Measurements from ENCODE around the gene APC. TPM values are rescaled to one million over a fixed set of nuclear protein-coding genes. Genes with fewer than 3 reads are reported as not detected.

The APC gene
- total RNA-seq, 6 experiments from 2014 or later, result 51.9 to 69.2 (median 53.9) TPM

DNA sequence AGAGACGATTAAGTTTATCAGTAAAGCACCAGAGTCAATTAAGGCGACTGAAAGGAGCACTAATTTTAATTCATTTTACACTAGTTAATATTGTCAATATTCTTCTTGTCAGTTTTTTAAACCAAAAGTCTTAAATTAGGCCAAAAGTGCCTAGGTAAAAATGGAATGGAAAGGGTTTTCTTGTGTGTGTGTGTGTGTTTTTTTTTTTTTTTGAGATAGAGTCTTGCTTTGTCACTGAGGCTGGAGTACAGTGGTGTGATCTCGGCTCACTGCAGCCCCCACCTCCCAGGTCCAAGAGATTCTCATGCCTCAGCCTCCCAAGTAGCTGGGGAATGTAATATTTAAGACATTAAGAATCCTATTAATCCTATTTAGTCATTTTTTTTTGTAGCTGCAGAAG lies 3.1 kb upstream of the APC start:
- no peaks in the 10 kb centered on the region for H3K9me3 Mint-ChIP-seq
- no peaks in the 10 kb centered on the region; the same call in 1 of the 2 replicates for H3K27me3 Mint-ChIP-seq (ENCODE audit: insufficient read depth)
- no peak for DNase-seq
- peak overlapping the region; percentile 42 for H3K27ac Mint-ChIP-seq
- TF ChIP-seq, protein P1, sequence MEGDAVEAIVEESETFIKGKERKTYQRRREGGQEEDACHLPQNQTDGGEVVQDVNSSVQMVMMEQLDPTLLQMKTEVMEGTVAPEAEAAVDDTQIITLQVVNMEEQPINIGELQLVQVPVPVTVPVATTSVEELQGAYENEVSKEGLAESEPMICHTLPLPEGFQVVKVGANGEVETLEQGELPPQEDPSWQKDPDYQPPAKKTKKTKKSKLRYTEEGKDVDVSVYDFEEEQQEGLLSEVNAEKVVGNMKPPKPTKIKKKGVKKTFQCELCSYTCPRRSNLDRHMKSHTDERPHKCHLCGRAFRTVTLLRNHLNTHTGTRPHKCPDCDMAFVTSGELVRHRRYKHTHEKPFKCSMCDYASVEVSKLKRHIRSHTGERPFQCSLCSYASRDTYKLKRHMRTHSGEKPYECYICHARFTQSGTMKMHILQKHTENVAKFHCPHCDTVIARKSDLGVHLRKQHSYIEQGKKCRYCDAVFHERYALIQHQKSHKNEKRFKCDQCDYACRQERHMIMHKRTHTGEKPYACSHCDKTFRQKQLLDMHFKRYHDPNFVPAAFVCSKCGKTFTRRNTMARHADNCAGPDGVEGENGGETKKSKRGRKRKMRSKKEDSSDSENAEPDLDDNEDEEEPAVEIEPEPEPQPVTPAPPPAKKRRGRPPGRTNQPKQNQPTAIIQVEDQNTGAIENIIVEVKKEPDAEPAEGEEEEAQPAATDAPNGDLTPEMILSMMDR (IDR thresholded peaks at IDR 0.05), result no peak
- H3K36me3 Mint-ChIP-seq (ENCODE audit: low read depth), result no peaks in the 10 kb centered on the region
- no peak overlapping the region; the same call in 1 of the 2 replicates for H3K4me3 Mint-ChIP-seq
- peaks cover 64% of the 10 kb centered on the region for H3K4me1 Mint-ChIP-seq (ENCODE audit: low read depth)

DNA sequence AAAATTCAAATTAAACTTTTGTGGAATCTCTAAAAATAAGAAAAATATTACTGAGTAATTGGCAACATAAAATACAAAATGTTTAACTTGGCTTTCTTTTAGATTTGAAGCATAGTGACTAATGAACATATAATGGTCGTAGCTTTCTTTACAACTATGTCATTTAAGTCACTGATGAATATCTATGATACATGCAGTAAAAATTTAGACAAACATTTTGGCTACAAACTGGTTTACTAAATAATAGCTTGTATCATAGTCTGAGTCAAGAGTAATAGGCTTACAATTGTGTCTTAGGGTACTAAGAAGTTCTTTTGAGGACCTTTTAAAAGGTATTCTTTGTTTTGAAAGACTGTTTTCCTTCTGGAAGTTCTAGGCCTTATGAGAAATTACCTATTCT lies 2.0 kb upstream of the APC start:
- peak overlapping the region; percentile 81 for H3K27ac Mint-ChIP-seq
- peak; percentile 84 for DNase-seq

DNA sequence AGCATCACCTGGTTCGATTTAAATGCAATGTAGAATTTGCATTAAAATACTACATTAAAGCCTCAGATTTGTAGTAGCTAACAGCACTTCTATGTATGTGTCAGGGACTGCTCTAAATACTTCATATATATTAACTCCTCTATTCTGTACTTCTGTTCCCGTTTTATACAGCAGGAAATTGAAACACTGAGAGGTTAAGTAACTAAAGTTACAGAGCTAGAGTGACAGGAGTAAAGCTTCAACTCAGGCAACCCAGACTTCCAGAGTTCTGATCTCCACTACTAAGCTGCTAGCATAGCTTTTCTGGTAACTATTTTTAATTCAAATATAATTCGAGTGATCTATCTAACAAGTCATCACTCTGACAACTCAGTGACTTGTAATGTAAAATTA lies 619 bp upstream of the APC start:
- peaks cover 83% of the 10 kb centered on the region for H3K4me1 Mint-ChIP-seq (ENCODE audit: low read depth)
- peak overlapping the region; percentile 98 for H3K27ac Mint-ChIP-seq
- DNase-seq, result no peak
- H3K9me3 Mint-ChIP-seq, result no peaks in the 10 kb centered on the region
- H3K4me3 Mint-ChIP-seq, result peak overlapping the region; percentile 92
- TF ChIP-seq, protein P1 (IDR thresholded peaks at IDR 0.05), result no peak
- H3K36me3 Mint-ChIP-seq (ENCODE audit: low read depth), result peaks cover 3% of the 10 kb centered on the region
- no peaks in the 10 kb centered on the region; the same call in 1 of the 2 replicates for H3K27me3 Mint-ChIP-seq (ENCODE audit: insufficient read depth)

More for the DNA sequence above, 2.0 kb upstream of the APC start:
- peaks cover 71% of the 10 kb centered on the region for H3K4me1 Mint-ChIP-seq (ENCODE audit: low read depth)
- no peaks in the 10 kb centered on the region; the same call in 1 of the 2 replicates for H3K27me3 Mint-ChIP-seq (ENCODE audit: insufficient read depth)
- no peaks in the 10 kb centered on the region for H3K9me3 Mint-ChIP-seq
- no peaks in the 10 kb centered on the region for H3K36me3 Mint-ChIP-seq (ENCODE audit: low read depth)
- TF ChIP-seq, protein P1 (IDR thresholded peaks at IDR 0.05), result no peak
- H3K4me3 Mint-ChIP-seq, result peak overlapping the region; percentile 28; the same call in 1 of the 2 replicates

DNA sequence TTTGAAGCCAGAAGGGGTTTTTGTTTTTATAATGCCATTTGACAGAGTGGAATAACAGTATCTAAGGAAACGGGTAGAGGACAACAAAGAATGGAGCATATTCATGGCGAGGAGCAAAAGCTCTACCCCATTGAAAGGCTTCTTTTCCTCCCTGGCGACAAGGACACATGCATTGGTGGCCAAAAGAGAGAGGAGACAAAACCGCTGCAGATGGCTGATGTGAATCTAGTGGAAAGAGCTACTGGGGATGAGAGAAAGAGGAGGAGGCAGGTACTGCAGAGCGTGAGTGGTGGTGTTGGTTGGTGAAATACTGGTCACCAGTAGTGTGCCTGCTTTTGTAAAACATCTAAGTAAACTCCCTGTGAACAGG lies 491 bp downstream of the APC start:
- H3K36me3 Mint-ChIP-seq (ENCODE audit: low read depth), result peaks cover 13% of the 10 kb centered on the region
- peak overlapping the region; percentile 92 for H3K4me3 Mint-ChIP-seq
- peaks cover 83% of the 10 kb centered on the region for H3K4me1 Mint-ChIP-seq (ENCODE audit: low read depth)
- no peaks in the 10 kb centered on the region for H3K9me3 Mint-ChIP-seq
- H3K27ac Mint-ChIP-seq, result peak overlapping the region; percentile 98
- TF ChIP-seq, protein P1 (IDR thresholded peaks at IDR 0.05), result no peak
- peak; percentile 19 for DNase-seq
- no peaks in the 10 kb centered on the region; the same call in 1 of the 2 replicates for H3K27me3 Mint-ChIP-seq (ENCODE audit: insufficient read depth)

DNA sequence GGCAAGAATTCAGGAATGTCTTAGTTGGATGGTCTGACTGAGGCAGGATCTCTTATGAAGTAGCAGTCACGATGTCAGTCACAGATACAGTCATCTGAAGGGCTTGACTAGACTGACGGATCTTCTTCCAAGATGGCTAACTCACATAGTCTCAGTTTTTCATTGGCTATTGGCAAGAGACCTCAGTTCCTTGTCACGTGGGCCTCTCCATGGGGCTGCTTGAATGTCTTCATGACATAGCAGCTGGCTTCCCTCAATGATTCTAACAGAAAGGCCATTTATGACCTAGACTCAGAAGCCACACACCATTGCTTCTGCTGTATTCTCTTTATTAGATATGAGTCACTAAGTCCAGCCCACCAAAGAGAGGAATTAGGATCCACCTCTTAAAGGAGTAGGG lies 4.7 kb downstream of the APC start:
- H3K4me3 Mint-ChIP-seq, result no peak overlapping the region
- DNase-seq, result no peak
- H3K27ac Mint-ChIP-seq, result no peak overlapping the region
- H3K9me3 Mint-ChIP-seq, result no peaks in the 10 kb centered on the region
- H3K27me3 Mint-ChIP-seq (ENCODE audit: insufficient read depth), result no peaks in the 10 kb centered on the region; the same call in 1 of the 2 replicates
- TF ChIP-seq, protein P1 (IDR thresholded peaks at IDR 0.05), result no peak
- peaks cover 26% of the 10 kb centered on the region for H3K36me3 Mint-ChIP-seq (ENCODE audit: low read depth)
- H3K4me1 Mint-ChIP-seq (ENCODE audit: low read depth), result peaks cover 53% of the 10 kb centered on the region

DNA sequence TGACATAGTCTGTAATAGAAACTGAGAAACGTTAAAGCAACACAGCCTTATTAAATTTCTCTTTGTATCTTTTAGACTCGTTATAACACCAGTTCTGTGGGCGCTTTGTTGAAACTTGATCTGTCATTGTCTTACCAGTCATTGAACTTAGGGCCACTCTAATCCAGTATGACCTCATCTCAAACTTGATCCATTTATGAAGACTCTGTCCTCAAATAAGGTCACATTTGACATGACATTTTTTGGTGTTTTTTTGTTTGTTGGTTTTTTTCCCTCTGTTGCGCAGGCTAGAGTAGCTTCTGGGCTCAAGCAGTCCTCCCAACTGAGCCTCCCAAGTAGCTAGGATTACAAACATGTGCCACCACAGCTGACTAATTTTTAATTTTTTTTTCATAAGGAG lies 5.9 kb downstream of the APC start:
- no peak for DNase-seq
- Mint-ChIP-seq H3K9me3 (no peaks in the 10 kb centered on the region), H3K36me3 (ENCODE audit: low read depth) (peaks cover 32% of the 10 kb centered on the region), H3K4me3 (no peak overlapping the region), H3K27ac (no peak overlapping the region), H3K4me1 (ENCODE audit: low read depth) (peaks cover 50% of the 10 kb centered on the region), H3K27me3 (ENCODE audit: insufficient read depth) (no peaks in the 10 kb centered on the region)
- TF ChIP-seq, protein P1 (IDR thresholded peaks at IDR 0.05), result no peak

Measured in HFFc6 (cell line).